HepG2 (cell line): Measurements from ENCODE around the gene LGI4. TPM values are rescaled to one million over a fixed set of nuclear protein-coding genes. Genes with fewer than 3 reads are reported as not detected.

Experiments
- ATAC-seq: fragments of 200-7000 bp; cut with Tn5 transposase; 3 replicates; pipeline ENCODE4 v1.9.1; 2020; ENCODE audit warnings: mild to moderate bottlenecking, moderate library complexity
- BruUV-seq: library from RNA; stranded (reverse); fragments of 400-500 nt; replicated peaks from 2 replicates; lab custom pipeline; 2021; lab: Mats Ljungman, UMichigan
- CTCF ChIA-PET: fragments of 300-600 bp; formaldehyde crosslinking; extraction: SDS; loops from one replicate; lab custom pipeline; 2021; ENCODE audit warnings: low total read pairs, inconsistent platforms, low intra/inter-chr PET ratio; lab: Yijun Ruan, JAX
- POLR2A ChIA-PET: fragments of 350-600 bp; sonication (Branson Sonifier 250); formaldehyde crosslinking; loops from one replicate; lab custom pipeline; 2020; ENCODE audit warnings: antibody characterized with exemption, inconsistent platforms; lab: Yijun Ruan, JAX
- DNase-seq: peaks from one replicate; pipeline ENCODE4 v3.0.0-alpha.2; 2015; ENCODE audit warnings: low spot score
- FAIRE-seq: peaks from 3 replicates; lab custom pipeline; 2011; peaks lifted over from hg19 to GRCh38; lab: Jason Lieb, UNC
- H2AFZ ChIP-seq: one replicate; pipeline ENCODE4 v1.6.1; 2011; ENCODE audit warnings: low read length, inconsistent platforms
- H3K27ac ChIP-seq: fragments of 300-600 bp; 3 replicates; pipeline ENCODE4 v1.8.0; 2011; ENCODE audit warnings: mixed run types, mild to moderate bottlenecking, mixed read lengths, low read length, inconsistent platforms; ENCODE audit not compliant: insufficient read depth; ENCODE audit errors: extremely low read length
- H3K27me3 ChIP-seq, 2 experiments: fragments of 200-600 bp in 1 of 2; 2 replicates in 1 of 2; 3 replicates in 1 of 2; pipeline versions ENCODE4 v1.6.0 to v1.8.0; 2011; ENCODE audit warnings: low read length in 2 of 2, mild to moderate bottlenecking in 2 of 2, moderate library complexity in 2 of 2, inconsistent platforms in 1 of 2; ENCODE audit not compliant: insufficient read depth in 2 of 2, control insufficient read depth in 1 of 2
- H3K36me3 ChIP-seq, 2 experiments: fragments of 200-600 bp in 1 of 2; replicated peaks in 1 of 2; 2 replicates in 1 of 2; 3 replicates in 1 of 2; pipeline versions ENCODE4 v1.5.1 to v1.8.0; 2011; ENCODE audit warnings: low read length in 2 of 2, inconsistent platforms in 1 of 2; ENCODE audit not compliant: insufficient read depth in 2 of 2, control insufficient read depth in 1 of 2
- H3K4me1 ChIP-seq: 2 replicates; pipeline ENCODE4 v1.5.1; 2012; ENCODE audit warnings: low read length, inconsistent platforms; ENCODE audit not compliant: insufficient read depth
- H3K4me2 ChIP-seq: 2 replicates; pipeline ENCODE4 v1.6.0; 2011; ENCODE audit warnings: low read depth, low read length, inconsistent platforms
- H3K4me3 ChIP-seq, 3 experiments: fragments of 200-600 bp in 1 of 3; sonication (generic), shearing (Covaris generic) in 1 of 3; replicated peaks in 1 of 3; 2 replicates each; pipeline ENCODE4 v1.5.1; 2011 to 2016; ENCODE audit warnings: low read length in 3 of 3, inconsistent platforms in 2 of 3, low read depth in 2 of 3, mild to moderate bottlenecking in 2 of 3, control low read depth in 1 of 3, mixed read lengths in 1 of 3; ENCODE audit not compliant: insufficient read depth in 1 of 3
- H3K79me2 ChIP-seq: one replicate; pipeline ENCODE4 v1.6.1; 2011; ENCODE audit warnings: low read length, inconsistent platforms; ENCODE audit not compliant: insufficient read depth
- H3K9ac ChIP-seq: 2 replicates; pipeline ENCODE4 v1.6.0; 2011; ENCODE audit warnings: mild to moderate bottlenecking, low read depth, low read length, inconsistent platforms; ENCODE audit not compliant: insufficient read depth
- H3K9me3 ChIP-seq: 2 replicates; pipeline ENCODE4 v1.5.1; 2012; ENCODE audit warnings: mild to moderate bottlenecking, low read length
- H4K20me1 ChIP-seq: 2 replicates; pipeline ENCODE4 v1.6.0; 2011; ENCODE audit warnings: inconsistent platforms, mild to moderate bottlenecking, low read length, moderate library complexity; ENCODE audit not compliant: insufficient read depth
- CHD2 ChIP-seq: IDR thresholded peaks from 2 replicates; pipeline ENCODE4 v1.6.1; 2011; ENCODE audit warnings: low read depth, low read length, improper control_type of control experiment
- ELF3 ChIP-seq: IDR thresholded peaks from 2 replicates; pipeline ENCODE4 v1.6.1; 2016; ENCODE audit warnings: missing genetic modification reagents, missing compliant biosample characterization
- FOXC1 ChIP-seq: sonication (generic); formaldehyde crosslinking; IDR thresholded peaks from 2 replicates; pipeline ENCODE4 v1.8.0; 2022; ENCODE audit warnings: mild to moderate bottlenecking, missing genetic modification reagents, borderline replicate concordance
- FOXJ3 ChIP-seq: sonication (generic); formaldehyde crosslinking; IDR thresholded peaks from 2 replicates; pipeline ENCODE4 v1.4.0; 2020; ENCODE audit warnings: missing genetic modification reagents, mild to moderate bottlenecking, borderline replicate concordance
- GABPB1 ChIP-seq: IDR thresholded peaks from 2 replicates; pipeline ENCODE4 v1.6.1; 2016; ENCODE audit warnings: mild to moderate bottlenecking, missing genetic modification reagents, moderate library complexity, missing compliant biosample characterization
- GLI4 ChIP-seq: sonication (generic); formaldehyde crosslinking; IDR thresholded peaks from 2 replicates; pipeline ENCODE4 v1.5.1; 2020; ENCODE audit warnings: missing genetic modification reagents, mild to moderate bottlenecking, moderate library complexity, borderline replicate concordance
- KDM5B ChIP-seq: sonication (generic); formaldehyde crosslinking; IDR thresholded peaks from 2 replicates; pipeline ENCODE4 v1.4.0; 2020; ENCODE audit warnings: missing genetic modification reagents, mild to moderate bottlenecking, borderline replicate concordance
- MAZ ChIP-seq, 2 experiments: sonication (generic) in 1 of 2; formaldehyde crosslinking in 1 of 2; IDR thresholded peaks; 2 replicates each; pipeline versions ENCODE4 v1.5.0 to v1.6.1; 2012 to 2020; ENCODE audit warnings: low read depth in 2 of 2, mild to moderate bottlenecking in 2 of 2, borderline replicate concordance in 1 of 2, improper control_type of control experiment in 1 of 2, low read length in 1 of 2, missing genetic modification reagents in 1 of 2, moderate library complexity in 1 of 2
- U2AF2 ChIP-seq: fragments of 200-400 bp; formaldehyde crosslinking; IDR thresholded peaks from 2 replicates; pipeline ENCODE4 v1.6.1; 2017; ENCODE audit warnings: low read depth, mild to moderate bottlenecking, low read length
- ZNF629 ChIP-seq: sonication (generic); formaldehyde crosslinking; conservative IDR thresholded peaks from 2 replicates; pipeline ENCODE4 v1.5.0; 2020; ENCODE audit warnings: missing genetic modification reagents
- ZNF83 ChIP-seq: sonication (generic); formaldehyde crosslinking; IDR thresholded peaks from 2 replicates; pipeline ENCODE4 v1.4.0; 2020; ENCODE audit warnings: missing genetic modification reagents, mild to moderate bottlenecking, borderline replicate concordance
- ZSCAN21 ChIP-seq: sonication (generic); formaldehyde crosslinking; IDR thresholded peaks from 2 replicates; pipeline ENCODE4 v1.8.0; 2022; ENCODE audit warnings: mild to moderate bottlenecking, missing genetic modification reagents, moderate library complexity, borderline replicate concordance
- WGBS: methylation state at CpG from one replicate; pipeline ENCODE4 v1.1.6; 2017; ENCODE audit warnings: low lambda C conversion rate; 5-methylcytosine and 5-hydroxymethylcytosine counted together
- in situ Hi-C: cut with HindIII; loops from 2 replicates; pipeline ENCODE4 v1.10.0; 2017; ENCODE audit warnings: low pct_unique_long_range_greater_than_20kb; ENCODE audit not compliant: extremely low pct_ligation_motif_present
- intact Hi-C: fragments of 100-400 bp; cut with micrococcal nuclease; formaldehyde crosslinking; loops from one replicate; pipeline ENCODE4 v1.10.0; 2022; ENCODE audit not compliant: unreplicated experiment
- polyA plus RNA-seq, 8 experiments: library from polyadenylated mRNA; depleted of rRNA in 3 of 8; stranded (reverse) in 7 of 8; unstranded in 1 of 8; fragments of >200 nt; fragmentation: Illumina TruSeq in 4 of 8; extraction: Trizol in 4 of 8; gene quantifications; 2 replicates each; pipeline versions ENCODE4 v1.2.1 to v1.2.3, GENCODE V29; 2011 to 2016; ENCODE audit warnings: low read depth in 4 of 8, missing spikeins in 1 of 8, mixed read lengths in 1 of 8; ENCODE audit not compliant: insufficient read depth in 1 of 8
- total RNA-seq, 5 experiments: library from RNA; depleted of rRNA; stranded (reverse); fragments of >200 nt; fragmentation: Illumina TruSeq; extraction: Trizol; gene quantifications; 2 replicates each; pipeline ENCODE4 v1.2.3, GENCODE V29; 2016; ENCODE audit warnings: low read depth in 1 of 5
- TF ChIP-seq, protein P1 (sequence below): IDR thresholded peaks from 2 replicates; pipeline ENCODE4 v1.6.1; 2012; ENCODE audit warnings: inconsistent platforms
- TF ChIP-seq, protein P2 (sequence below): sonication (generic); formaldehyde crosslinking; IDR thresholded peaks from 2 replicates; pipeline ENCODE4 v1.4.0; 2020; ENCODE audit warnings: mild to moderate bottlenecking, low read depth, missing genetic modification reagents
- TF ChIP-seq, protein P3 (sequence below): sonication (generic); formaldehyde crosslinking; IDR thresholded peaks from 2 replicates; pipeline ENCODE4 v1.5.0; 2020; ENCODE audit warnings: mild to moderate bottlenecking, missing genetic modification reagents, borderline replicate concordance

The LGI4 gene
- total and polyA plus RNA-seq, 2 of the 13 experiments (the other 11 are each of a cell fraction or from before 2014, with no cell fraction given) = 2.8 TPM; not detected in 1

DNA sequence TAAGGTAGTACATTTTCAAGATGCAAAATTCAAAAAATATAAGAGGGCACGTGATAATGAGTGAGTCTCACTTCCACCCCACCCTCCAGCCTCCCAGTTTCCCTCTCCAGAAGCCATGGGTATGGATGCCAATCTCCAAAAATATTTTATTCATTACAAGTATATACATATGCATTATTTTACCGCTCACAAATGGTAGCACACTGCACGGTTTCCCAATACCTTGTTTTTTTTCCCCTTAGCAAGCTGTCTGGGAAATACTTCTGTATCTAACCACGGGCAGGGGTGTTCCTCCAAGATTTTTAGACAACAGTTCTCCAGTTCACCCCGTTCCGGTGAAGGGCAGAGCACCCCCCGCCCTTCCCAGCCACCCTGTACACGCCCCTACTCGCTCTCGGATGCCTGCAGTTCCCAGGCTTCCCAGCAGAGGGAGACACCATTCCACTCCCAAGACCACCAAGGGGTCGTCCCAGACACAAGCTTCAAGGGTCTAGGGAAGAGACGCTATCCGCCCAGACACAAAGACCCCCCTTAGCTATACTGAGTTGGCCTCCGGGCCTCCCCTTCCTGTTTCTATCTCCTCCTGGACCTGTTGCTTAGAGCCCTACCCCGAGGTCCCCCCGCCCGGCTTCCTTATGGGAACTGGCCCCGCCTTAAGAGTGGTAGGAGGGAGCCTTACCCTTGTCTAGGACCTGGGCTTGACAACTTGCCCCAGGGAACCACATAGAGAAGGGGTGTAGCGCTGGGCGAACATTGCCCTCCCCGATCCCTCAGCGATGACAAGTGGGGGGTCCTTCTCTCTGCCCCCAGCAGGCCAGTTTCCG is 20.3 kb downstream of the LGI4 start (continued):
- TF ChIP-seq GLI4 (CRISPR knock-in tag) (peak; percentile 43; the same call in 1 of the 2 replicates), ZSCAN21 (CRISPR knock-in tag) (no peak), FOXC1 (CRISPR knock-in tag) (0 out of 2 replicates have a peak, but pooled peaks have one; percentile 56), ELF3 (CRISPR knock-in tag) (0 out of 2 replicates have a peak, but pooled peaks have one; percentile 33)

DNA sequence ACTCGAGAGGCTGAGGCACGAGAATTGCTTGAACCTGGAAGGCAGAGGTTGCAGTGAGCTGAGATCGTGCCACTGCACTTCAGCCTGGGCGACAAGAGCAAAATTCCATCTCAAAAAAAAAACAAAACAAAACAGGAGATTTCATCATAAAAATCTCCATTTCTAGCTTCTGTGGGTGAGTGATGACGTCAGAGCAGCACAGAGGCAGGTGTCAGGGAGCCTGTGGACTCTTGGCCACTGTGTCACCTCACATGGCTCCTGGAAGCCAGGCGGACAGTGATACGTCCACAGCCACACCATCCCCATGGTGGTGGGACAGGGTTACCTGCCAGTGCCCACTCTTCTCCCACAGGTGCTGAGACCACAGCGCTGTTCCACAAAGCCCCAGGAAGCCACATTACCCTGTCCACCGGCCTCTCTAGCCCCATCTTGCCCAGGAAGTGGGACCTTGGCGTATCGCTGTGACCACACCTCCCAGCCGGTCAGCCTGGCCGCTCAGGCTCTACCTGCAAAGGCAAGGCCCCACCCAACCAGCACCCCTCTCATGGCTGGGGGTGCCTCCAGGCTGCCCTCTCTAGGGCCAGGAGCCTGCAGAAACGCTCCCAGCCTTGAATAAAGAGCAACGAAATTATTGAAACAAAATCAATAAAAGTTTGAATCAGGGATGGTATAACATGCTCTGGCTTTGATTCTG is 21.7 kb downstream of the LGI4 start:
- ChIA-PET CTCF (no interaction called here), POLR2A (no interaction called here)
- H3K4me2 ChIP-seq = peak overlapping the region; percentile 57
- H3K27me3 ChIP-seq = 0 out of 5 replicates have a peak, but pooled peaks cover 0 to 6% of the 10 kb centered on the region in 2 experiments
- 45% methylated on average over 14 of the region's 15 CpGs for WGBS
- no peaks in the 10 kb centered on the region for H4K20me1 ChIP-seq
- ATAC-seq (no peak), DNase-seq (peak; percentile 17), FAIRE-seq (no peak)
- in situ Hi-C loops = no loop called here
- no peak overlapping the region for H3K9ac ChIP-seq
- H3K36me3 ChIP-seq = no peaks in the 10 kb centered on the region
- intact Hi-C loops = no loop called here
- H3K9me3 ChIP-seq = no peaks in the 10 kb centered on the region
- H2AFZ ChIP-seq = no peak overlapping the region
- no peak overlapping the region for H3K27ac ChIP-seq
- BruUV-seq = no TSS peak
- H3K79me2 ChIP-seq = no peaks in the 10 kb centered on the region
- H3K4me3 ChIP-seq = peak overlapping the region in 1 of 3 experiments; percentile 25; a peak in 1 of 6 replicates
- H3K4me1 ChIP-seq = peaks cover 84% of the 10 kb centered on the region
- TF ChIP-seq ZNF83 (CRISPR knock-in tag) = no peak
- peak; percentile 12; the same call in 1 of the 2 replicates for TF ChIP-seq GABPB1
- TF ChIP-seq, protein P1, sequence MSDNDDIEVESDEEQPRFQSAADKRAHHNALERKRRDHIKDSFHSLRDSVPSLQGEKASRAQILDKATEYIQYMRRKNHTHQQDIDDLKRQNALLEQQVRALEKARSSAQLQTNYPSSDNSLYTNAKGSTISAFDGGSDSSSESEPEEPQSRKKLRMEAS = no peak
- TF ChIP-seq, protein P2, sequence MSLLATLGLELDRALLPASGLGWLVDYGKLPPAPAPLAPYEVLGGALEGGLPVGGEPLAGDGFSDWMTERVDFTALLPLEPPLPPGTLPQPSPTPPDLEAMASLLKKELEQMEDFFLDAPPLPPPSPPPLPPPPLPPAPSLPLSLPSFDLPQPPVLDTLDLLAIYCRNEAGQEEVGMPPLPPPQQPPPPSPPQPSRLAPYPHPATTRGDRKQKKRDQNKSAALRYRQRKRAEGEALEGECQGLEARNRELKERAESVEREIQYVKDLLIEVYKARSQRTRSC (CRISPR knock-in tag) = no peak
- TF ChIP-seq FOXJ3 (CRISPR knock-in tag) = no peak
- TF ChIP-seq, protein P3, sequence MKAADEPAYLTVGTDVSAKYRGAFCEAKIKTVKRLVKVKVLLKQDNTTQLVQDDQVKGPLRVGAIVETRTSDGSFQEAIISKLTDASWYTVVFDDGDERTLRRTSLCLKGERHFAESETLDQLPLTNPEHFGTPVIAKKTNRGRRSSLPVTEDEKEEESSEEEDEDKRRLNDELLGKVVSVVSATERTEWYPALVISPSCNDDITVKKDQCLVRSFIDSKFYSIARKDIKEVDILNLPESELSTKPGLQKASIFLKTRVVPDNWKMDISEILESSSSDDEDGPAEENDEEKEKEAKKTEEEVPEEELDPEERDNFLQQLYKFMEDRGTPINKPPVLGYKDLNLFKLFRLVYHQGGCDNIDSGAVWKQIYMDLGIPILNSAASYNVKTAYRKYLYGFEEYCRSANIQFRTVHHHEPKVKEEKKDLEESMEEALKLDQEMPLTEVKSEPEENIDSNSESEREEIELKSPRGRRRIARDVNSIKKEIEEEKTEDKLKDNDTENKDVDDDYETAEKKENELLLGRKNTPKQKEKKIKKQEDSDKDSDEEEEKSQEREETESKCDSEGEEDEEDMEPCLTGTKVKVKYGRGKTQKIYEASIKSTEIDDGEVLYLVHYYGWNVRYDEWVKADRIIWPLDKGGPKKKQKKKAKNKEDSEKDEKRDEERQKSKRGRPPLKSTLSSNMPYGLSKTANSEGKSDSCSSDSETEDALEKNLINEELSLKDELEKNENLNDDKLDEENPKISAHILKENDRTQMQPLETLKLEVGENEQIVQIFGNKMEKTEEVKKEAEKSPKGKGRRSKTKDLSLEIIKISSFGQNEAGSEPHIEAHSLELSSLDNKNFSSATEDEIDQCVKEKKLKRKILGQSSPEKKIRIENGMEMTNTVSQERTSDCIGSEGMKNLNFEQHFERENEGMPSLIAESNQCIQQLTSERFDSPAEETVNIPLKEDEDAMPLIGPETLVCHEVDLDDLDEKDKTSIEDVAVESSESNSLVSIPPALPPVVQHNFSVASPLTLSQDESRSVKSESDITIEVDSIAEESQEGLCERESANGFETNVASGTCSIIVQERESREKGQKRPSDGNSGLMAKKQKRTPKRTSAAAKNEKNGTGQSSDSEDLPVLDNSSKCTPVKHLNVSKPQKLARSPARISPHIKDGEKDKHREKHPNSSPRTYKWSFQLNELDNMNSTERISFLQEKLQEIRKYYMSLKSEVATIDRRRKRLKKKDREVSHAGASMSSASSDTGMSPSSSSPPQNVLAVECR = no peak
- TF ChIP-seq KDM5B = no peak
- TF ChIP-seq ZNF629 = no peak
- TF ChIP-seq U2AF2 = no peak
- TF ChIP-seq CHD2 = no peak
- TF ChIP-seq MAZ (IDR thresholded peaks at IDR 0.05; ENCODE audit: borderline replicate concordance, low read depth, low read length) = no peak
- TF ChIP-seq MAZ (CRISPR knock-in tag; IDR thresholded peaks at IDR 0.05; ENCODE audit: low read depth) = no peak
